Measurements from ENCODE around the gene CNTN2. TPM values are rescaled to one million over a fixed set of nuclear protein-coding genes. Genes with fewer than 3 reads are reported as not detected.

CNTN2 gene
- total RNA-seq, 1 donor, result not detected

GRCh38 chr1:205077934-205078311 lies 34.9 kb downstream of the CNTN2 start:
- H3K4me3 ChIP-seq (ENCODE audit: low read depth, low read length), result no peak overlapping the region
- no peak for DNase-seq (ENCODE audit: low read depth)
- no peak for TF ChIP-seq CTCF (IDR thresholded peaks at IDR 0.05; ENCODE audit: insufficient read depth, low read depth, low read length)

GRCh38 chr1:205082431-205082830 lies 39.4 kb downstream of the CNTN2 start:
- no peak for DNase-seq (ENCODE audit: low read depth)
- H3K4me3 ChIP-seq (ENCODE audit: low read depth, low read length), result no peak overlapping the region
- TF ChIP-seq CTCF (IDR thresholded peaks at IDR 0.05; ENCODE audit: insufficient read depth, low read depth, low read length), result no peak

GRCh38 chr1:205084360-205084759 lies 41.3 kb downstream of the CNTN2 start, which contains the start of gene TMEM81:
TSS of gene TMEM81 (minus strand) at chr1:205084460. CDS start at chr1:205084320, 140 bp downstream.
- no peak for TF ChIP-seq CTCF (IDR thresholded peaks at IDR 0.05; ENCODE audit: insufficient read depth, low read depth, low read length)
- no peak for DNase-seq (ENCODE audit: low read depth)
- H3K4me3 ChIP-seq (ENCODE audit: low read depth, low read length), result no peak within 1 kb of the TSS

- no peak overlapping the region for H3K4me3 ChIP-seq (ENCODE audit: low read depth, low read length)
- DNase-seq (ENCODE audit: low read depth), result no peak
- no peak for TF ChIP-seq CTCF (IDR thresholded peaks at IDR 0.05; ENCODE audit: insufficient read depth, low read depth, low read length)
Measured at GRCh38 chr1:205088341-205088740, 45.3 kb downstream of the CNTN2 start.

- DNase-seq (ENCODE audit: low read depth), result peak; percentile 84
- no peak overlapping the region for H3K4me3 ChIP-seq (ENCODE audit: low read depth, low read length)
- no peak for TF ChIP-seq CTCF (IDR thresholded peaks at IDR 0.05; ENCODE audit: insufficient read depth, low read depth, low read length)
Measured at GRCh38 chr1:205091043-205091740, 48.2 kb downstream of the CNTN2 start.

- H3K4me3 ChIP-seq (ENCODE audit: low read depth, low read length), result no peak overlapping the region
- TF ChIP-seq CTCF (IDR thresholded peaks at IDR 0.05; ENCODE audit: insufficient read depth, low read depth, low read length), result no peak
- DNase-seq (ENCODE audit: low read depth), result no peak
Measured at GRCh38 chr1:205095422-205095821, 52.4 kb downstream of the CNTN2 start.

- H3K4me3 ChIP-seq (ENCODE audit: low read depth, low read length), result no peak overlapping the region
- no peak for TF ChIP-seq CTCF (IDR thresholded peaks at IDR 0.05; ENCODE audit: insufficient read depth, low read depth, low read length)
- no peak for DNase-seq (ENCODE audit: low read depth)
Measured at GRCh38 chr1:205098242-205098641, 55.2 kb downstream of the CNTN2 start.

Measured in fibroblast of villous mesenchyme (primary cell).